Activated CD4-positive, alpha-beta T cell treated with anti-CD3 and anti-CD28 coated beads, Interleukin-2, Interleukin-4, amounts not matched to agents 100 ng/mL and 50 ng/mL, durations not matched to agents 16 hours and 8 hours (primary cell): ENCODE measurements around the gene ABCC4.

ENCODE experiments used
- DNase-seq: peaks from one replicate; pipeline ENCODE4 v3.0.0-alpha.2; 2020; ENCODE audit warnings: low spot score

Gene ABCC4

DNA sequence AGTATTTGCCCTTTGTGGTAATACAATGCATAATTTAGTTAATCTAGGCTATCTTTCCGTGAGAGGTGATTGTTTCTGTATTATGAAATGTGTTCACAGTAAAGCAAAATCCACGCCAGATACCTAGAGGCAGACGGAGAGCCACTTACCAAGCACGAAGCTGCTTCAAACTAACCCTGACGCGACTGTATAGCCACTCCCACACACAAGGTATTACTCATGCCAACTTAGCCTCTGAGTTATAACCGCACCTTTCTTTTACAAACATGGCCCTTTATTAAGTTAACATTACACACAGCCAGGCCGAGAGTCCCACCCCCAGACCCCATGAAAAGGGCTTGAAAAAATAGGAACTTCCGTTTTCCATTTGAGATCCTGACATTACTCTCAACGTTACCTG is 185.7 kb downstream of the ABCC4 start:
- no peak for DNase-seq

- DNase-seq, result no peak
Observed at GRCh38 chr13:95113601-95114000, 187.7 kb downstream of the ABCC4 start.

GRCh38 chr13:95112883-95113282 is 188.4 kb downstream of the ABCC4 start:
- DNase-seq, result no peak

DNA sequence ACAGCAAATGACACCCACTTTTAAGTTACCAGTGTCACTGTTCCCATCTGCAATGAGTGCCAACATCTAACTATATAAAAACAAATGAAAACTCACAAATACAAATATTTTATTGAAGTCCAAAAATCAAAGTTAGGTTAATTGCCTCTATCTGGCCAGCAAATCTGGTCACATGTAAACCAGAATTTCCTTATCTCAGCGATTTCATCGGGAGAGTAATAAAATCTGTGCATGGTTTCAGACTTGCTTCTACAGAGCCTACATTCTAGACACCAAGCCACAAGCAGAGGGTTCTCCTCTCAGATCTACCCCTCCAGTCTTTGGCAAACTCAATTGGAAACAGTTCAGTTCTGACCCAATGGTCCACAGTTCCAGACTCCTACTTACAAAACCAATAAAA is 189.6 kb downstream of the ABCC4 start:
- DNase-seq, result no peak

DNA sequence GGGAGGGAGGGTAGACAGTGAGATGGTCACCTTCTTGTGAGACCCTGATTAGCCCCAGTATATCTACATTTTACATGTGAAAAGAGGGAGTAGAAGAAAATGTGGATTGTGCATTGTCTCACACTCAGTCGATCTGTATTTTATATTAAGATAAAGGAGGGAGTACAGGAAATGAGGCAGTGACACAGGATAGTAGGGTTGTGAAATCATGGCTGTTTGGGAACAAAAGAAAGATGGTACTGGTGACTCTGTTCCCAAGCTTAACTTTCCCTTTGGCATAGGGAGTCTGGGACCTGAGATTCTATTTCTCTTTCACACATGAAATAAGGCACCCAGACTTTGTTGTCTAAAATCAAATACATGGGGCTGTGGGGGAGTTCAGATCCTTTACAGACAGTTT is 194.7 kb downstream of the ABCC4 start:
- no peak for DNase-seq

DNA sequence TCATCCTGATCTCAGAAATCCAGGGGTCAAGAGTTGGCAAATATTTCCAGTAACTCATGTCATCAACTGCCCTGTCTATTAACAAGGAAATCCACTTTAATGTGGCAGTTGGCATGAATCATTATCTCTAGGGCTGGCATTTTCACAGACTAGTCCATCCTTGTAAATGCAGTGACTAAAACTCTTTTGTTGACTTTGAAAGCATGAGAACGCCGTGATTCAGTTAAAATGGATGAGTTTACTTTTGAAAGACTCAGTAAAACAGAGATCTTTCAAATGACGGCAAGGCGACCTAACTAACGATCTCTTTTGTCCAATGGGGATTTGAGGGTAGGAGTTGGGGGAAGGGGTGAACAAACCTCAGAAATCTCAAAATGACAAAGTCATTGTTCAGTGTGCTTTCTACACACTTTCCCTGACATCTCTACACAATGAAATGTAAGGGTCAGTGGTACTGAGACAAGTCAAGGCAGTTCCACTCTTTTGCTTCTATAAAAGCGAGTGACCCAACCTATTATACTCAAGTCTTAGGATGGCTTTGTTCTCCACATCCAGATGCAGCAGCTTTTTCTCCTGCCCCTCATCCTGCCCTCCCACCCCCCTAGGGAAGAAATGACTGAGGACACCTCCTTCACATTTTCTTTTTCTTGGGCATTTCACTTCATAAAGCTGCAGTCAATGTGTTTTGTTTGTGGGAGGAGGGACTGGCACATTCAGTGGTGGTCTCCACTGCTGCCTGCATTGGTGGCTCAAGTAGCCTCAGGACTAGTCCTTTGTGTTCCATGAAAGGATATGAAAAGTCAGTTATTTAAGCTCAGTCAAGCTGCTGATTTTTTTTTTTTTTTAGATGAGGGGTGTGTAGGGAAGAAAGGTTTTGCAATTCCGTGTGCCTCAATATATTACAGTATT is 200.5 kb downstream of the ABCC4 start:
- peak; percentile 59 for DNase-seq

- no peak for DNase-seq
Observed at GRCh38 chr13:95099541-95099940, 201.7 kb downstream of the ABCC4 start.

DNA sequence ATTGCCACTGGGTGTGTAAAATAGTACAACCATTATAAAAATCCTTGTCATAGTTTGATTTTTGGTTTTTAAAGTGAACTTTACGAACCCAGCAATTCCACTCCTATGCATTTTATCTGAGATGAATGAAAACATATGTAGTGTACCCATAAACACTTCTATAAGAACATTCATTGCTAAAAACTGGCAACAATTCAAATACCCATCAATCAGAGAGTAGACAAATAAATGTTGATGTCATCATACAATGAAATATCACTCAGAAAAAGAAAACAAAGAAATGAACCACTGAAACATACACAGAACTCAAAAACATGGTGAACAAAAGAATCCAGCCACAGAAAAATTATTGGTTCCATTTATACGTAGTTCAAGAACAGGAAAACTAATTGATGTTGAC is 202.3 kb downstream of the ABCC4 start:
- no peak for DNase-seq

DNA sequence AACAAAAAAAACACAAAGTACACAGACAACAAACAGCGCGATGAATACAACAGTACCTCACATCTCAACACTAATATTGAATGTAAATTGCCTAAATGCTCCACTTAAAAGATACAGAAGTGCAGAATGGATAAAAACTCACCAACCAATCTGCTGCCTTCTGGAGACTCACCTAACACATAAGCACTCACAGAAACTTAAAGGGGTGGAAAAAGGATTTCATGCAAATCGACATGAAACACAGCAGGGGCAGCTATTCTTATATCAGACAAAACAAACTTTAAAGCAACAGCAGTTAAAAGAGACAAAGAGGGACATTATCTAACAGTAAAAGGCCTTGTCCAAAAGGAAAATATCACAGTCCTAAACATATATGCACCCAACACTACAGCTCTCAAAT is 209.5 kb downstream of the ABCC4 start:
- no peak for DNase-seq

GRCh38 chr13:95087746-95088305 is 213.4 kb downstream of the ABCC4 start:
- no peak for DNase-seq

DNA sequence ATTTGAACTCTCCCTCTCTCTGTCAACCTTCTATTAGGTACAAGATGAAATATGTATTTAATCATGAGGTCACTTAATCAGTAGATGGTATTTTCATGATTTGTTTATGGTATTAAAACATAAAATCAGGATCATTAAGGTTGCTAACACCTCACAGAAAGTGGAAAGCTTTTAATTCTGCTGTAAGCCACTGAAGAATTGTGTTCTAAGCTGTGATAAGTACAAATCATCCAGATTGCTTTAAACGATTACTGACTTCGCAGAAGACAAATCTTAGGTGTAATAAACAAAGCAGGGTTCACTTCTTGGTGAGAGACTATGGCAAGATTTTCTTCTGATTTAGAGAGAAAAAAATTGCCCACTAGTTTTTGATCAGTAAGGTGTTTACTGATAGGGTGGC is 214.5 kb downstream of the ABCC4 start:
- DNase-seq, result no peak

DNA sequence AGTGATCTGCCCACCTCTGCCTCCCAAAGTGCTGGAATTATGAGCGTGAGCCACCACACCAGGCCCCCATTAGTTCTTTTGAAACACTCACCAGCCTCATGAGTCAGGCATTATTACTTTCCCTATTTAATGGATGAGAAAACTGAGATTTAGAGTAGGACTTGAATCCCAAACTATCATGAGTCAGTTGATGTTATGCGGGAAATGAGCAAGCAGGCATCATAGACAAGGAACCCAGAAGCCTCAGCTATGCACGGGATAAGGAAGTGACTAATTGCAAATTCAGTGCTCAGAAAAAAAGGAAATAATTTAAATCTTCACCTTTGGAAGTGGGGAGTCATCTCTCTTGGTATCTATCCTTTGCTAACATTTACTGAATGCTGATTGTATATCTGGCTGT is 217.5 kb downstream of the ABCC4 start:
- no peak for DNase-seq

DNA sequence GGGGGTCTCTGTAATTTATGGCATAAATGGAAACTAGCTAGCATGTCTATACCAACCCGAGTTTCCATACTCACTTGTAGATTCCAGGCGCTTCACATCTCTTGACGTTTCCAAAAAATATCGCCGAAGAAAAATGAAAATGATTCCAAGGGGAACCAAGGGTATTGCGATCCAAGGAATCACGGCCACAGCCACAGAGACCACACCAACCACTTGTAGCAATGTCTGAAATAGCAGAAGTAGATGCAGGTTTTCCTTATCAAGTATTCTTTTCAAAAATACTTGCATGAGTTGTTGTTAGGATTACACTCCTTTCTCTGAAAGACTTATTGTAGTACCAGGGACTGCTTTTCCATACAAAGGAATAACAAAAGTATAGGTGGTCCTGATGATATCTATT is 218.2 kb downstream of the ABCC4 start:
- no peak for DNase-seq

DNA sequence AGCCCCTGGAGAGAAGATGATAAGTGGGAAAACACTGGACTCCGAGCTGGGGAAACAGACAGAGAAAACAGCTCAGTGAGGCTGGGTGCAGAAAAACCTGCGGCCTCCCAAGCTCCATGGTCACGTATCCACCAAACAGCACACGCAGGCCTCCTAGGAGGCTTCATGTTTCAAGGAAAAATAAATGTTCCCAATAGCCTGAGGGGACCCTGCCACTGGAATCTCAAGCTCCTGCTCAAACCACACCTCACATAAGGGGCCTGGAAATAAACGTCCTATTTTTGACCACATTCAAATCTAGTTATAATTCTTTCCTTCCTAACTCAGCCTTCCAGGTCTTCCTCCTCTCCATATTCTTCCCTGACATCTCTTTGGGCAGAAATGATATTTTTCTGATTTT is 225.7 kb downstream of the ABCC4 start:
- DNase-seq, result no peak

DNA sequence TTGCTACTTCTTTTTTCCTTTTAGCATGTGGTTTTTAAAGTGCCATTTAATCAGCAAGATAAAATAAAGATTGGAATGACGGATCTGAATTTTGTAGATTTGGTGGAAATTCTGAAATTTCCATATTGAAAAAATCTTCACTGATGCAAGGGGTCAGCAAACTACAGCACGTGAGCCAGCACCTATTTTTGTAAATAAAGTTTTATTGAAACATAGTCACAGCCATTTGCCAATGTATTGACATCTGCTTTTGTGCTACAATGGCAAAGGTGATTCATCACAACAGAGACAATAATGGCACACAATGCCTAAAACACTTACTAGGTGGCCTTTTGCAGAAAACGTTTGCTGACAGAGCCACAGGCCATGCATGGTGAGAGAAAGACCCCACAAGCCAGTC is 226.4 kb downstream of the ABCC4 start:
- no peak for DNase-seq

DNA sequence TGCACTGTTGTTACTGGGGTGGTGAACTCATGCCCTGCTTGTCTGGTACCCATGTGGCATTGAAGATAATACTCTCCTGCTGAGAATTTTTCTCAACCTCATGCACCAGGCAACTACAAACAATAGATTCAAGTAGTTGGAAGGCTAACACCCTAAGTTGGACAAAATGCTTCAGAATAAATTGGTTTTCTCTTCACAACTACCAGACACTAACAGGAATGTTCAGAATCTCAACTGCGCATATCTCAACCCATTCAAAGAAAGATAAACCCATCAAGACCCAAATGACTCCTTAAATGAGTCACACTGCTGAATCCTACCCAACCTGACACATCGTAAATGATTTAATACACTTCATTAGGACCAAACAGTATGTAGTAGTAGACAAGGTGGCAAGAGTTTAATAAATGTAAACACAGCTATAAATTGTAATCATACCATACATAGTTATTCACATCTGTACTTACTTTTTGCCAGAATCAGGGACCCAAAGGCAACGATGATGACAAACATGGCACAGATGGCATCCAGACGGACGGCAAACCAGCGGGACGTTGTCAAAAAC is 227.4 kb downstream of the ABCC4 start:
- no peak for DNase-seq

DNA sequence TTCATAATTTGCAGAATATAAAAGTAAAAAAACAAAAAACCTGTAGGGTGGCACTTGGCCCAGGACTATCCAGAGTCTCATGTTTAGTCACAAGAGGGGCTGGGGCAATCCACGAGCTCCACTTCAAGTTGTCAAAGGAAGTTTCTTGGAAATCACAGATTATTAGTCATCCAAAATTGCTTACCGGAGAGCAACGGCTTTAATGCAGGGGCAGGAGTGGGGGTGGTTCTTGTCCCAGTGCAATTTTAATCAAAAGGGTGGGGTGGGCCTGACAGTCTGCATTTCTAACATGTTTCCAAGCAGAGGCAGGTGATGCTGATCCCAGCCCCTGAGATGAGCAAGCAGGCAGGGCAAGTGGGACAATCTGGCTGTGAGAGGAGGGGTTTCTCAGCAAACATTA is 233.9 kb downstream of the ABCC4 start:
- no peak for DNase-seq

DNA sequence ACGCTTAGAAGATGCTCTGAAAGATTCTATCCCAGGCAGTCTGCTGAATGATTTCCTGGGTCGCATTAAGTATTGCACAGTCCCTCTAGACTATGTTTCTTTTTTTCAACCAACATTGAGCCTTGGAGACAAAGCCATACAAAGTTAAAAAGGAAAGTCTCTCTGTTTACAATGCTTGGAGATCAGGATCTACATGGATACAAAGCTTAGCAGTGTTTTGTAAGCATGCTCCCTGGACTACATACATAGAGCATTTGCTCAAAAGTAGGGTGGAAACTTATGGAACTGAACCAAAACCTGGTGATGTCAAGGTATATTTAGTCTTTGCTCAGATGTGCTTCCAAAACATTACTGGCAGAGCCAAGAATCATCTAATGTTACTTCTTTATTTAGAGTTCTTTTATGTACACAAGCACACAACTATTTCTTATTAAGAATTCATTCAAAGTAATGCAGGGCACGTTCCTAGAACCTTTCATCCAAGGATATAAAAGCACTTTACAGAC is 241.2 kb downstream of the ABCC4 start:
- no peak for DNase-seq

- no peak for DNase-seq
Observed at GRCh38 chr13:95059306-95059705, 241.9 kb downstream of the ABCC4 start.

GRCh38 chr13:95058680-95059079 is 242.6 kb downstream of the ABCC4 start:
- DNase-seq, result no peak

- no peak for DNase-seq
Observed at GRCh38 chr13:95056266-95056665, 245.0 kb downstream of the ABCC4 start.

GRCh38 chr13:95050800-95051615 is 250.2 kb downstream of the ABCC4 start:
- DNase-seq, result peak; percentile 45
